Femur (tissue), 1 donor: ENCODE data around the gene TIMMDC1.
"Not testable (repeated sequence)": the region's sequence is repeated elsewhere in the genome, so short reads cannot be mapped to it uniquely, and the experiment has no call there.

Experiments used
- DNase-seq: peaks from one replicate; pipeline ENCODE4 v3.0.0-alpha.2; 2017

TIMMDC1 gene

DNA sequence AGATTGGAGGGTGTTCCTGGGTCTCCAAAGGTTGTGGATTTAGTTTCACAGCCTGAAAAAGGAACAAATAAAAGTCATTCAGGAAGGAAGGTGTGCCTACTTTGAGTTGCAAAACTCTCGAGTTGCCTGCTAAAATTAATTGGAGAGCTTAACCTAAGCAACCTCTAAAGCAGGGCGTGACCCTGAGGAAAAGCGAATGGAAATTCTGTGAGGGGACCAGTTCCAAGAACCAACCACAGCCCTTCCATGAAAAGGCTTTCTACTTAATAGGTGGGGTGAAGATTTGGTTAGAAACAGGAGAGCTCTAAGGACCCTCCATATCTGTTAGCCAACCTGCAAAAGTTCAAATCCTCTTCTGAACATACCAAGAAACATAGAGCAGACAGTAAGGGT is 59.5 kb downstream of the TIMMDC1 start:
- no peak for DNase-seq

DNA sequence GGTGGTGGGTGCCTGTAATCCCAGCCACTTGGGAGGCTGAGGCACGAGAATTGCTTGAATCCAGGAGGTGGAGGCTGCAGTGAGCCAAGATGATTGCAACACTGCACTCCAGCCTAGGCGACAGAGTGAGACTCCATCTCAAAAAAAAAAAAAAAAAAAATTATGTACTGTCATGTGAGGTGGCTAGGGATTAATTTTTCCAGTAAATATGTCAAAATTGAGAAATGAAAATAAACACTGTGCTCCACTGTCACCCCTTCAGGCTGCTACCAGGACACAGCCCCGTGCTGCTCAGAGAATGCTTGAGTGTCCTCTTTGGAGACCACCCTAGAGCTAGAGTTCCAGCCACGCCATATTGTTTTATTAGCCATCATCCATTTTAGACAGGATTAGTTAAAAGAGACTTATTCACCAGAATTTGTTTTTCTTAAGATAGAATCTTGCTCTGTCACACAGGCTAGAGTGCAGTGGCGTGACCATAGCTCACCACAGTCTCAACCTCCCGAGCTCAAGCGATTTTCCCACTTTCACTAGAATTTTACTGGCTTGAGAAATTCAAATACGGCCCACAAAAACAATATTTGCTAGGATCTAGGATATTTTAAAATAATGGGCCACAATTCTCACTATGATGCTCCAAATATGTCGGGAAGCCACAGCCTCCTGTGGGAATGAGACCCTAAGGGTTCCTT is 60.4 kb downstream of the TIMMDC1 start:
- no peak for DNase-seq

DNA sequence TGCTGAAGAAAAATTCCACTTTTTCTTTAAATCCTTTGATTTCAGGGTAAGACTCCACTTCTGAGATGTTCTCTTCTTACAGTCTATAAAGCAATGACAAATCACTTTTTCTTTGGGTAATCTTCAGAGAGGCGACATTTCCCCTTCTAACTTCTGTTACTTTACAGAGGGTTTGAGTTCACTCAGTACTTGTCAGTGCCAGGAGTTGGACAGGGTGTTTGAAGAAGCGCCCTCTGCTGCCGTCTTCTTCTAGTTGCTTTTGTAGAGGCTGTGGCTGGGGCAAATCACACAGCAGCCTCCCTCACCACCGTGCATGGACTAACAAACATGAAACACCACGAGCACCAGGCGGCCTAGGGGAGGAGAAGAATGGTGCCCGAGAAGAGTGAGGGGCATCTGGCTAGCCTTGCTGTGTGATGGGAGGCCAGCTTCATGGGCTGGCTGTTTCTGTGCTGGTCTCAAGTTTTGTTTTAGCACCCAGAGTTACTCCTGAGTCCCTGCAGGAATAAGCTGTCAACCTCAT is 61.2 kb downstream of the TIMMDC1 start, which contains the start of gene CD80:
Gene CD80, minus strand, starts transcription at position 174 of the 523 bp plus-strand sequence. CDS start 1,886 bp downstream, outside the sequence.
- no peak for DNase-seq

DNA sequence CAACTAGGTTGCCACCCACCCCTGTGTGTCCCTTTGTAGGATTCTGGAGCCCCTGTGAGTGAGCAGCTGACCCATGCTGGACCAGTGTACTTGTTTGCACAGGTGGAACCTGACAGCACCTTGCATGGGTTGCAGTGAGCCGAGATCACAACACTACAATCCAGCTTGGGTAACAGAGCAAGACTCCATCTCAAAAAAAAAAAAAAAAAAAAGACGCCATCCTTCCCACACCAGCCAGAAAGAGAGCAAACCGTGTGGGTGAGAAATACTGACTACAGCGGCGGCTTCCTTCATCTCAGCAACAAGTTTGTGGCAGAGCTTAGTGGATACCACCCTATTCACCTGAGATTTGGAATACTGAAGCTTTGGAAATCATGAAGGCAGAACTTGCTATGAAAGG is 61.8 kb downstream of the TIMMDC1 start:
- DNase-seq: no peak

DNA sequence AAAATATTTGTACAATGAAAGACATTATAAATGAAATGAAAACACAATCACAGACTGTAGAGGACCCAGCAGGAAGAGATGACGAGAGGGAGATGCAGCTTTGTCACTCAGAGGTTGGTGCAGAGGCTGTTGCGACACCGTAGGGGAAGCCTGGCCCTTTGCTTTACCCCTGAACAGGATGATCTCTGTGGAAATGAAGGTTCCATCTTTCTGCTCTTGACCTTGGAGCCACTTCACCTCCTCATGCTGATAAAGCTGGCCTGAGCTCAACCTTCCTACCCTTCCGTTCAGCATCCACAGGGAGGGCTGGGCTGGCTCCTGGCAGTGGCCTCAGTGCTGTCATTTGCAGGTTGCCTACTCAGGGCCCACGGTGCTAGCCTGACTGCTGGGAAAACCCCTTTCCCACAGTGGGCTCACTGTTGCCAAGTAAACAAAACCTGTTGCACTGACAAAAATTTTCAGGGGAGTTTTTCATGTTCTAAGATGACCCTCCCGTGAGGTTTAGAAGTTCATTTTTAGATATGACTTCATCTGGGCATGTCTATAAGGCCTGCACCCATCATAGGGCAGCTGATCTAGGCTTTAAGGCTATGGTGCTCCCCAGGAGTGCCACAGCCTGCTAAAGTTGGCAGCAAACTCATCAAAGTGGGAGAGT is 64.1 kb downstream of the TIMMDC1 start:
- DNase-seq: no peak

DNA sequence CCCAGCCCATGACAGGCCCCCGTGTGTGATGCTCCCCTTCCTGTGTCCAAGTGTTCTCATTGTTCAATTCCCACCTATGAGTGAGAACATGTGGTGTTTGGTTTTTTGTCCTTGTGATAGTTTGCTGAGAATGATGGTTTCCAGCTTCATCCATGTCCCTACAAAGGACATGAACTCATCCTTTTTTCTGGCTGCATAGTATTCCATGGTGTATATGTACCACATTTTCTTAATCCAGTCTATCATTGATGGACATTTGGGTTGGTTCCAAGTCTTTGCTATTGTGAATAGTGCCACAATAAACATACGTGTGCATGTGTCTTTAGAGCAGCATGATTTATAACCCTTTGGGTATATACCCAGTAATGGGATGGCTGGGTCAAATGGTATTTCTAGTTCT is 65.0 kb downstream of the TIMMDC1 start:
- DNase-seq: not testable (repeated sequence)

DNA sequence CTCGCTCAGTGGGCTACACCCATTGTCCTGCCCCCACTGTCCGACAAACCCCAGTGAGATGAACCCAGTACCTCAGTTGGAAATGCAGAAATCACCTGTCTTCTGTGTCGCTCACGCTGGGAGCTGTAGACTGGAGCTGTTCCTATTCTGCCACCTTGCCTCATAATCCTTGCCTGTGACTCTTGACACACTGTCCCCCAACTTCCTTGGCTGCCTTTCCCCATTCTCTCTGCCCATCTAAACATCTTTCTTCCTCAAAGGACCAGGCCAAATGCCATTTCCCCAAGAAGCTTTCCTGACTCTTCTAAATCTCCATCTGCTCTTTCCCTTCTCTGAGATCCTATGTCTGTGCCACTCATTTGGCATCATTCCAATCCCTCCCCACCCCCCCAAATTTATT is 70.8 kb downstream of the TIMMDC1 start:
- no peak for DNase-seq

DNA sequence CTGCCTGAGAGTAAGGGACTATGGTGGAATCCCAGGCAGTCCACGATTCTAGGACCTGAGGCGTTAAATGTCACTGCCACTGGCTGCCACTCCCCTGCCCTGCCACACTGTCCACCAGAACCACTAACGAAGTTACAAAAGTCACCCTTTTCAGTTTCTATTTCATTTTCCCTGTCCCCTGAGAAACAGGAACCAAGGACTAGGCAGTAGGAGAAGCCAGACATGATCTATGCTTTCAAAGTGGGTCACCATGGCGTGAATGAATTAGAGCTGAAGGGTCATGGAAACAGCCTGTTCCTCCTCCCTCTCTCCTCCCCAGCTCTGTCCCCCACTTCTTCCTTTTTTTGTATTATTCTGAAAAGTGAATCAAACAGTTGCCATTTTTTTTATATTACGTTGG is 71.9 kb downstream of the TIMMDC1 start:
- DNase-seq: no peak

DNA sequence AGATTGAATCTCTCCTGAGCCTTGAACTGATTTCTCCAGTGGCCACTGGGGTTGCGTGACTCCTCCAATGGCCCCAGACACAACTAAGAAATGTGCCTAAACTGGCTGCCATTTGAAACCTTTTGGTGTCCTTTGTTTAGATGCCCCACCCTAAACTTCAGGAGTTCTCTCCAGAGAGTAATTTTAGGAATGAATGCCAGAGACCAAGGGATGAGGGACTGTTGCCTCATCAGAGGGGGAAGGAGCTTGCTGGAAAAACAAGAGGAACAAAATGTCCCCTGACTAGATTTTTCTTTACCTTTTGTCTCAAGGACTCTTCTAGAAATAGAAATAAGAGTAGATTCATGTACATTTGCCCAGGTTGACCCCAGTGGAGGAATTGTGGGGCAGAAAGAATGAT is 72.9 kb downstream of the TIMMDC1 start:
- DNase-seq: no peak

DNA sequence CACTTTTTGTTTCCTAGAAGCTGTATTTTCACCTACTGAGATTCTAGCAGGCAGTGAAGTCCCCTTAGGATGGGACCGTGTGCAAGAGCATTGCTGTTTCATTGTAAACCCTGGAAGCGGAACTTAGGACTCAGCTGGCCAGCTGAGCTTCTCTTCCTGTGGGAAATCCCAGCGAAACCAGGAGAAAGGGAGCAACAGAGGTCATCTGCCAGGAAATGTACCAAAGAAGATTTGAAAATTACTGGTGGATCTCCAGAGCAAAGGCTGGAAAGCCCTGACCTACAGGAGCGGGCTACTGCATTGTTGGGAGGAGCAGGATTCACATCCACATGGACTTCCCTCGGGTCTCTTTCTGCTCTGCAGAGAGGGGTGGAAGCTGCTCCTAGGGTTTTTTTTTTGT is 73.3 kb downstream of the TIMMDC1 start:
- no peak for DNase-seq
